Vagina (tissue), 2 donors: ENCODE results near the gene ILK. TPM values are rescaled to one million over a fixed set of nuclear protein-coding genes. Genes with fewer than 3 reads are reported as not detected.

ENCODE experiments used
- DNase-seq, 2 donors: peaks; one replicate each; pipeline ENCODE4 v3.0.0-alpha.2; 2017; ENCODE audit errors: extremely low spot score in 2 of 2
- H3K27ac ChIP-seq: fragments of 200-600 bp; sonication (generic); one replicate; pipeline ENCODE4 v1.5.1; 2019
- H3K27me3 ChIP-seq: fragments of 200-600 bp; sonication (generic); one replicate; pipeline ENCODE4 v1.5.1; 2019
- H3K36me3 ChIP-seq, 2 donors: fragments of 200-600 bp; sonication (generic); one replicate each; pipeline ENCODE4 v1.5.1; 2017 to 2019
- H3K4me1 ChIP-seq: fragments of 200-600 bp; sonication (generic); one replicate; pipeline ENCODE4 v1.5.1; 2019
- H3K4me3 ChIP-seq, 2 donors: fragments of 200-600 bp; sonication (generic); 1 replicate in 1 of 2; 2 replicates in 1 of 2; pipeline ENCODE4 v1.5.1; 2016 to 2019
- H3K9me3 ChIP-seq: fragments of 200-600 bp; sonication (generic); one replicate; pipeline ENCODE4 v1.5.1; 2019
- POLR2A ChIP-seq, 2 donors: fragments of 450-650 bp; IDR thresholded peaks; one replicate each; pipeline ENCODE4 v1.6.1; 2017; ENCODE audit warnings: antibody characterized with exemption in 2 of 2, mild to moderate bottlenecking in 2 of 2, moderate library complexity in 2 of 2
- POLR2AphosphoS5 ChIP-seq, 2 donors: sonication (generic); formaldehyde crosslinking; IDR thresholded peaks; one replicate each; pipeline ENCODE4 v1.9.0; 2017; ENCODE audit warnings: antibody characterized with exemption in 2 of 2, mild to moderate bottlenecking in 2 of 2, low read depth in 1 of 2; ENCODE audit not compliant: insufficient read depth in 1 of 2
- intact Hi-C: fragments of 100-400 bp; cut with DNase I; formaldehyde crosslinking; loops from one replicate; pipeline ENCODE4 v1.15.1; 2023
- total RNA-seq: library from RNA; depleted of rRNA; stranded (reverse); fragments of >200 nt; gene quantifications from one replicate; pipeline ENCODE4 v1.2.3, GENCODE V29; 2016
- TF ChIP-seq, protein P1 (sequence below), 3 experiments: fragments of 450-650 bp in 2 of 3; fragments of 200-600 bp in 1 of 3; sonication (generic) in 1 of 3; IDR thresholded peaks; one replicate each; pipeline ENCODE4 v1.5.1; 2017 to 2019; ENCODE audit warnings: antibody characterized with exemption in 3 of 3, mild to moderate bottlenecking in 2 of 3, moderate library complexity in 2 of 3

Gene ILK
- total RNA-seq, 1 donor from 2014 or later: 149 TPM

DNA sequence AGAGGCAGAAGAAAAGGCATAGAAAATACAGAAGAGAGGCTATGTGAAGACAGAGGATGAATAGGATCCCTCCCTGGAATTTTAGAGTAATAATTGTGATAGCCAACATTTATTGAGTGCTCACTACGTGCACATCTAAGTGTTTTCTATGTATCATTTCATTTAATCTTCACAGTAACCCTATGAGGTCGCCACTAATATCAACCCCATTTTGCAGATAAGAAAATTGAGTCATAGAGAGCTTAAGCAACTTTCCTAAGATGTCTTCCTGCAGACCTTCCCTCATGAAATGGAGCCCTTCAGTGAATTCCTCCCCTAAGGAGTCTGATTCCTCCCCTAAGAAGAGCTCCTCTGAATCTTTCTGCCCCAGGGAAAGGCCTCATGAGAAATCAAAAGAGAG lies 38.2 kb upstream of the ILK start:
- Histone ChIP-seq H3K9me3 (no peaks in the 10 kb centered on the region), H3K4me1 (peaks cover 7% of the 10 kb centered on the region), H3K27ac (no peak overlapping the region), H3K27me3 (no peaks in the 10 kb centered on the region), H3K4me3 (no peak overlapping the region), H3K36me3 (no peaks in the 10 kb centered on the region)
- TF ChIP-seq, protein P1, sequence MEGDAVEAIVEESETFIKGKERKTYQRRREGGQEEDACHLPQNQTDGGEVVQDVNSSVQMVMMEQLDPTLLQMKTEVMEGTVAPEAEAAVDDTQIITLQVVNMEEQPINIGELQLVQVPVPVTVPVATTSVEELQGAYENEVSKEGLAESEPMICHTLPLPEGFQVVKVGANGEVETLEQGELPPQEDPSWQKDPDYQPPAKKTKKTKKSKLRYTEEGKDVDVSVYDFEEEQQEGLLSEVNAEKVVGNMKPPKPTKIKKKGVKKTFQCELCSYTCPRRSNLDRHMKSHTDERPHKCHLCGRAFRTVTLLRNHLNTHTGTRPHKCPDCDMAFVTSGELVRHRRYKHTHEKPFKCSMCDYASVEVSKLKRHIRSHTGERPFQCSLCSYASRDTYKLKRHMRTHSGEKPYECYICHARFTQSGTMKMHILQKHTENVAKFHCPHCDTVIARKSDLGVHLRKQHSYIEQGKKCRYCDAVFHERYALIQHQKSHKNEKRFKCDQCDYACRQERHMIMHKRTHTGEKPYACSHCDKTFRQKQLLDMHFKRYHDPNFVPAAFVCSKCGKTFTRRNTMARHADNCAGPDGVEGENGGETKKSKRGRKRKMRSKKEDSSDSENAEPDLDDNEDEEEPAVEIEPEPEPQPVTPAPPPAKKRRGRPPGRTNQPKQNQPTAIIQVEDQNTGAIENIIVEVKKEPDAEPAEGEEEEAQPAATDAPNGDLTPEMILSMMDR (IDR thresholded peaks at IDR 0.05): no peak
- TF ChIP-seq POLR2A (IDR thresholded peaks at IDR 0.05) (no peak), POLR2AphosphoS5 (IDR thresholded peaks at IDR 0.05; ENCODE audit: insufficient read depth in 1 of 2, low read depth in 1 of 2) (no peak)
- intact Hi-C loops: no loop called here
- no peak for DNase-seq

DNA sequence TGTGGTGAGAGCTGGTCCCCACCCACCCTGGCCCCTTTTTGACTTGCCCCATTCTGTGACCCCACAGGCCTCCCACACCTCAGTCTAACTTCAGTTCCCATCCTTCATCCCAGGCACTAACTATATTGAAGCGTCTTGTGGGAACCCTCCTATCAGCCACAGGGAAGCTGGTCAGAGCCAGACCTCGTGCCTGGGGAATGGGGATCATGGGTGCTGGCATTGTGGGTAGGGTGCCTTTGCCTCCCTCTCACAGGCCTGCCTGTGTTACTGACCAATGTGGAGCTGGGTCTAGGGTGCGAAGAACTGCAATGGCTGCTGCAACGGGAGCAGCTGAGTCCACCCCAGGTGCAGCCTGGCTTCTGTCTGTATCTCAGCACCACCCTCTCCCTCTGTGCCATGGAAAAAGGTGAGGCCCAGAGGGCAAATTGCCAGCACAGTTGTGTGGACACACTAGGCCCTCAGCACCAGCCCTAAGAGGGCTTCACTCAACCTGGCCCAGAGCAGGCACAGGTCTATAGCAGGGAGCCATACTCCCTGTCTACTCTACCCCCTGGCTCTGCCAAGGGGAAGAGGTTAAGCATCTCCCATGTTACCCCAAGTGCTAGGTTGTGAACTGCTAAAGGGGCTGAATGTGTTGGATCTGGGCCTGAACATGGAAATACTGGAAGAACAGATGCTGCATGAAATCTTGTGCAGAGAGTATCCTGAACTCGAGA lies 37.4 kb upstream of the ILK start:
- H3K4me3 ChIP-seq: no peak overlapping the region
- DNase-seq: no peak
- H3K36me3 ChIP-seq: no peaks in the 10 kb centered on the region
- no peak for TF ChIP-seq POLR2AphosphoS5 (IDR thresholded peaks at IDR 0.05; ENCODE audit: insufficient read depth in 1 of 2, low read depth in 1 of 2)
- no peak for TF ChIP-seq POLR2A (IDR thresholded peaks at IDR 0.05)
- TF ChIP-seq, protein P1 (IDR thresholded peaks at IDR 0.05): no peak
- H3K27me3 ChIP-seq: no peaks in the 10 kb centered on the region
- no peak overlapping the region for H3K27ac ChIP-seq
- intact Hi-C loops: no loop called here
- H3K9me3 ChIP-seq: no peaks in the 10 kb centered on the region
- H3K4me1 ChIP-seq: peaks cover 7% of the 10 kb centered on the region

DNA sequence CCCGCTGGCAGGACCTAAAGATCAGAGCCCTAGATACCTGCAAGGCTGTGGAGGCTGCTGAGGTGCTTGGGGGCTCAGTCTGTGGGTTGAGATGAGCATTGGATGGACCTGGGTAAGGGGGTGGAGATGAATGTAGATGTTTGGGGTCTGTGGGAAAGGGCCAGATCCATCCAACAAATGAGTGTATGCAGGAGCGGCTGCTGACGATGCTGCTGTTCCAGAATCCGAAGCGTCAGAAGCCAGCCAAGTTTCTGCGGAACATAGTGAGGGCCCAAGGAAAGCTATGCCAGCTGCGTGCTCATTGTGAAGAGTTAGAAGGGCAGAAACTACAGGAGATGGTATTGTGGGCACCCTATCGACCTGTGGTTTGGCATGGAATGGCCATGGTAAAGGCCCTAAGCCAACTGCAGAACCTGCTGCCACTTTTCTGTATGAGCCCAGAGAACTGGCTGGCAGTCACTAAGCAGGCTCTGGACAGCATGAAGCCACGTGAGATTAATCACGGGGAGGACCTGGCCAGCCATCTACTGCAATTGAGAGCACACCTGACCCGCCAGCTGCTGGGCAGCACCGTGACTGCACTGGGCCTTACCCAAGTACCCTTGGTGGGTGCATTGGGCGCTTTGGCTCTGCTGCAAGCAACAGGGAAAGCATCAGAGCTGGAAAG lies 36.7 kb upstream of the ILK start:
- no peak for DNase-seq

DNA sequence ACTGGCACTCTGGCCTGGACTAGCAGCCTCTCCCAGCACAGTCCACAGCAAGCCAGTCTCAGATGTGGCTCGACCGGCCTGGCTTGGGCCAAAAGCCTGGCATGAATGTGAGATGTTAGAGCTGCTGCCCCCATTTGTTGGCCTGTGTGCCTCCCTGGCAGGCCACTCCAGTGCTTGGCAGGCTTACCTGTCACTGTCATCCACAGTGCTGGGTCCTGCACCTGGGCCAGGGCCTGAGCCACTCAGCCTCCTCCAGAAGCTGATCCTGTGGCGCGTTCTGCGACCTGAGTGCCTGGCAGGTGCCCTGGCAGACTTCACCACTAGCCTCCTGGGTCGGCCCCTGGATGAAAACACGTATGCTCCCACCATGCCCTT lies 36.2 kb upstream of the ILK start:
- Histone ChIP-seq H3K27ac (no peak overlapping the region), H3K9me3 (no peaks in the 10 kb centered on the region), H3K36me3 (no peaks in the 10 kb centered on the region), H3K4me3 (no peak overlapping the region), H3K27me3 (no peaks in the 10 kb centered on the region), H3K4me1 (peaks cover 7% of the 10 kb centered on the region)
- no peak for DNase-seq
- intact Hi-C loops: no loop called here
- TF ChIP-seq, protein P1 (IDR thresholded peaks at IDR 0.05): no peak
- no peak for TF ChIP-seq POLR2AphosphoS5 (IDR thresholded peaks at IDR 0.05; ENCODE audit: insufficient read depth in 1 of 2, low read depth in 1 of 2)
- TF ChIP-seq POLR2A (IDR thresholded peaks at IDR 0.05): no peak

More for the DNA sequence above, 36.7 kb upstream of the ILK start:
- Histone ChIP-seq H3K4me3 (no peak overlapping the region), H3K36me3 (no peaks in the 10 kb centered on the region), H3K27me3 (no peaks in the 10 kb centered on the region), H3K4me1 (peaks cover 7% of the 10 kb centered on the region), H3K27ac (no peak overlapping the region), H3K9me3 (no peaks in the 10 kb centered on the region)
- intact Hi-C loops: no loop called here
- TF ChIP-seq POLR2A (IDR thresholded peaks at IDR 0.05) (no peak), POLR2AphosphoS5 (IDR thresholded peaks at IDR 0.05; ENCODE audit: insufficient read depth in 1 of 2, low read depth in 1 of 2) (no peak)
- TF ChIP-seq, protein P1 (IDR thresholded peaks at IDR 0.05): no peak
